HG03060 (cell line): Measurements from ENCODE around the gene NPC2.

ENCODE experiments used
- ATAC-seq: cut with Tn5 transposase; IDR thresholded peaks from one replicate; pipeline ENCODE4 v1.9.1; 2021; ENCODE audit warnings: low read depth, moderate number of reproducible peaks; ENCODE audit not compliant: unreplicated experiment

The NPC2 gene

DNA sequence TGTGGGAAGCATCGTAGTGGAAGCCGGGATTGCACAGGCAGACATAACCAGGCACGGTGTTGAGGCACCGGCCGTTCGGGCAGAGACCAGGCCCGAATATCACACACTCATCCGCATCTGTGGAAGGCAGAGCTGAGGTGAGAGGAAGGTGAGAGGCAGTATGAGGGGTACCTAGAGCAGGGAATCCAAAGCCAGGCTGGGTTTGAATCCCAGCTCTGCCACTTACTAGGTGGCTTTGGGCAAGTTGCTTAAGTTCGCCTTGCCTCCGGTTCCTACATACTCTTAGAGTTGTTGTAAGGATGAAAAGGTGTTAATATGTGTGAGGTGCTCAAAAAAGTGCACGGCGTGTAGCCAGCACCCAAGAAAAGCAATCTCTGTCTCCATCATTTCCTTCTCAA, 10.8 kb upstream of the NPC2 start:
- ATAC-seq, result no peak

DNA sequence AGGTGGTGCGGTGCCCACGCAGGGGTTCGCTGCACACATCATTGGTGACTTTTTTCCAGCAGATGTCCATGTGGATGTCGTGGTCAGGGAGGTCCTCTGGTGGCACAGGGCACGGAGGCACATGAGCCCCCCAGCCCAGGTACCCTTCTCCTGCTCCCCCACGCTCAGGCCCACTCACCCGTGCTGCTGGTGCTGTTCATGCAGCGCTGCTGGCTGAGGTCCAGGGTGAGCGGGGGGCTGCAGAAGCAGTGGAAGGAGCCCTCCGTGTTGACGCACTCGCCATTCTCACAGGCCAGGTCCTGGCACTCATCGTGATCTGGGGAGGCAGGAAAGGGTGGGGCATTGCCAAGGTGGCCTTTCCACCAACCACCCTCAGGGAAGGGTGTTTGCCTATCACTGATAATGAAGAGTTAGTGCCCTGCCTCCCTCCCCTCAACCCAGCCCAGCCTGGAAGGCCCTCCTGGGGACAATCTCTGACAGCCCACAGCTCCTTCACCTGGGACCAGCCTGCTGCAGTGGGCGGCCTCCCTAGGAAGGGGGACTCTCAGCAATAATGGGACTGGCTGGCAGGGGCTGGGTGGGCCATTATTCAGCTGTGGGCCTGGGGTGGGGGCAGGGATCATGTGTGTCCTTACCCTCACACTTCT, 10.3 kb upstream of the NPC2 start:
- no peak for ATAC-seq

DNA sequence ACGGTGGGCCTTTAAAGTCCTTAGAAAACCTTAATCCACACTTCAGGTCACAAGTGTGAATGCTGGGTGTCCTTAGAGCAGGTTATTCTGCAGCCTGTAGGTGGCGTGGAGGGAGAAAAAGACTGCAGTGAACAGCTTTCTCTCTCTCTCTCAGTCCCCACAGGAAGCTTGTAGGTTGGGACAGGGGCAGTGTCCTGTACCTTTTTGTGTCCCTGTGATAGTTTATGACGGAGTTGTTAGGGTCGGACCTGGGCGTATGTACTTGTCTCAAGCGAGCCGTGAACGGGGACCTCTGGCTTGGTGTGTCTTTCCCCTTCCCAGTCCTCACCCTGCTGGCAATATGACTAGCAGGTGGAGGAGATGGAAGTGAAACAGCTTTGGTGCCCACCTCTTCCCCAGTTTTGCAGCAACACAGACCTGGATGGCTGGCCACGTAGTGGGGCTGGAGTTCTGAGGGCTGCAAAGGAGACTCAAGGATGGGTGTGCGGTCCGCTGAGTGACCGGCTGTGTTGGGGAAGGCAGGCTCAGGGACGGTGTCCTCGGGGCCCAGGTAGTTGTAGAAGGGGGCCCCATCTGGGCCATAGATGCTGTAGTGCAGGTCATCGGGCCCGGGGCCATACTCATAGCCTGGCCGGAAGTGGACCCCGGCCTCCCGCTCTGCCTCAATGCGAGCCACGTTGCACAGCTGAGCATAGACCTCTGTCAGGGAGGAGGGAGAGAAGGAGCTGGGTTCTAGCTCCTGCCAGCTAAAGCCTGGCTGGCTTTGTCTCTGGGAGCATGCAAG, 9.3 kb upstream of the NPC2 start:
- no peak for ATAC-seq

DNA sequence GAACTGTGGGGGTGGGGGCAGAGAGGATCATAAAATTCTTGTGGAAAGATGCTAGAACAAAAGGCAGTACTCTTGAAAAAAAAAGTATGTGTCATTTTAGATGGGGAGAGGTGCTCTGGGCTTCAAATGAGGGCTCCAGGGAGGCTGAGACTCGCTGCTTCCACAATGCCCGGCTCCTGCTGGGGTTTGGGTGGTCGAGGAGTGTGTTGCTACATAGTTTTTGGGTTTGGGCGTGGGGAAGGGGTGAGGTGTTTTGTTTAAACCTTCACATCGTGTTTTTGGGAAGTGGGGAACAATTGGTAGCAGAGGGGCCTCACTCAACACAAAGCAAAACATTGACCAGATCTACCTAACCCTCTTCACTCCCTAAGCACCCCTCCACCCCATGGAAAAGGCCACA, 8.6 kb upstream of the NPC2 start:
- ATAC-seq, result no peak

DNA sequence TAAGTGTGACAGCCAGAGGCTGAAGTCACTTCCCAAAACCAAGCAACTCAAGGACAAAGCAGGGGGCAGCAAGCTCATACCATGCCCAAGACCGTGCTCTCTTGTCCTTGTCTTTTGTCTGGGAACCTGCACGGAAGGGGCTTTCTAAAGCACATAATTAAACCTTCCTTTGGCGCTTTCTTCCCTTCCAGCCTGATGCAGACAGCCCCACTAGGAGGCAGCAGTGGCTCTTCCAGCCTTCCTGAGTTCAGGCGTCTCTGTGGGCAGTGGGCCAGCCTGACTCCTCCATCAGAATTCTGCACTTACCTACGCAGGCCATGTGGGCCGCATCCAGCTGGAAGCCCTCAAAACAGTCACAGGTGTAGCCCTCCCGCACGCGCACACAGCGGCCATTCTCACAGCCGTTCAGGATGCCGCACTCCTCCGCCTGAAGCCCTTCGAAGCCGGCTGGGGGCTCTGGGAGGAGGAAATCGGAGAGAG, 8.1 kb upstream of the NPC2 start:
- no peak for ATAC-seq

DNA sequence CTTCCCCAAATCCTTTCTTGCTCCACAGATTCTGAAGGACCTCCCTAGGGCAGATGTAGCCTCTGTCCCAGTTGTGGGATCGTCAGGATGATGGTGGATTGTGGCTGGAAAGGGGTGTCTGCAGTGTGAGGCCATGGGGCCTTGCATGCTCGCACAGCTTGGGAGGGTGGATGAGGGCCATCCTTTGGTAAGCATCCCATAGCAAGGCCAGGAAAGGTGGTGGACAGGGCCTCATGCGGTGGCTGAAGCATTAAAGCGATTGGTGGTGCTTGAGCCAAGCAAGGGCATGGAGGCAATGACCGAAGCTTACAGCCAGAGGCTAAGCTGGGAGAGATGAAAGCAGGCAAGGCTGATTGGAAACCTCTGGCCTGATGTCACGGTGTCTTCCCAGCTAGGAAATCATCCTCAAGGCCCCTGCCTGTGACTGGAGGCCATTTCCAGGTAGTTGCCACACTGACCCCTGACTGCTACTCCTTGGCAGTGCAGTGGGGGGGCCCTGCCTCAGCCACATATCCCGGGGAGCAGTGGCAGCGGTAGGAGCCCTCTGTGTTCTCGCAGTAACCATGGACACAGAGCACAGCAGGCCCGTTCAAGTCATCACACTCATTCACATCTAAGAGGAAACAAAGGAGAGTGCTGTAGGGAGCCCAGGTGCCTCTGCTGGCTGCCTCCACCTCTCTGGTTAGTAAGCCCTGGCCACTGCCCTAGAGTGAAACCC, 7.5 kb upstream of the NPC2 start:
- ATAC-seq, result no peak

DNA sequence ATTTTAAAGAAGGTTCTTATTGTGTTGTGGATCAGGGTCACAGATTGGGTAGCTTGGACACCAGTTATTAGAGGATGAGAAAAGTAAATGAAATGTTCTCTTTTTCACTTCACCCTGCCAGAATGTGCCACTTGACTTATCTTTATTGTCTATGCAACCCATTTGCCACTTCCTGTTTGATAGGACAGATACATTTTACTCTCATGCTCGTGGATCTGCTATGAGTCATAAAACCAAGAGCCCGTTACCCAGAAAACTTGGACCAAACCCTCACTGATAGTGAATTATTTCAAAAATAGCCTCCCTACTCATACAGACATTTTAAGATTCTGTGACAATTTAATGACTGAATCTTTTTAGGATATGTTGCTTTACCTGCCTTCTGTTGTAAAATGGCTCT, 2.3 kb upstream of the NPC2 start:
- ATAC-seq, result no peak

DNA sequence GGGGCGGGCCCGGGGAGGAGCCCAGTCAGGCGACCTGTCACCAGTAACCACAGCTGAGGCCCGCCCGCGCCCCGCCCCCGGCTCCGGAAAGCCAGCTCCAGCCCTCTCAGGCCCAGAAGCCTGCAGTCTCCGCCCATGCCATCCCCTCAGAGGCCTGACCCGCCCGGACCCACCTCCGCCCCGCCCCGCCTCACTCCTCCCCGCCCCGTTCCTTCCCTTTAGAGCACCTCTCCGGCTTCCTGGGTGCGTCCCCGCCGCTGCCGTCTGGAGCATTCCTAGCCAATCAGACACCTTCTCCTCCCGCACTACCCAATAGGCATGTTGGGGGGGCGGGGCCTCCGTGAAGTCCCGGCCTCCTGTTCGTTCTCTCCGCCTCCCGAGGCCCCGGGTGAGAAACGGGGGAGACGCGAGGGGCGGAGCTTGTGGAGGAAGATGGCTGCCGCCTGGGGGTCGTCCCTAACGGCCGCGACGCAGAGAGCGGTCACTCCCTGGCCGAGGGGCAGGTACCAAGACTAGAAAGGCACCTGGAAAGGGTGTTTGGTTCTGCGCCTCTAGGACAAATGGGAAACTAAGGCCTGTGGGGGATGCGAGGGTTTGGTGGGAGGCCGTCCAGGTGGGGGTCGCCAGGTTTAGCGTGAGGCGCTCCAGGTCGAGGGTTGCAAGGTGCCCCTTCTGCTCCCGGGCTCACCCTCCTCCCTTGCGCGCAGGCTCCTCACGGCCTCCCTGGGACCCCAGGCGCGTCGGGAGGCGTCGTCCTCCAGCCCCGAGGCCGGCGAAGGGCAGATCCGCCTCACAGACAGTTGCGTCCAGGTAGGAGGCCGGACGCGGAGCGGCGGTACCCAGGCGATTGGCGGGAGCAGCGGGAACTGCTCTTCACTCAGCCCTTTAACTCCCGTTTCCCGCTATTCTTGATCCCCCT, 497 bp upstream of the NPC2 start, which contains the start of gene ISCA2:
Gene ISCA2, plus strand, starts transcription at position 423 of the 919 bp plus-strand sequence. Its CDS starts 10 bp downstream, at position 433.
- peak; percentile 82 for ATAC-seq

- no peak for ATAC-seq
These were observed 939 bp downstream of the NPC2 start for GRCh38 chr14:74491956-74492775.

GRCh38 chr14:74490486-74490885, 2.6 kb downstream of the NPC2 start:
- no peak for ATAC-seq

DNA sequence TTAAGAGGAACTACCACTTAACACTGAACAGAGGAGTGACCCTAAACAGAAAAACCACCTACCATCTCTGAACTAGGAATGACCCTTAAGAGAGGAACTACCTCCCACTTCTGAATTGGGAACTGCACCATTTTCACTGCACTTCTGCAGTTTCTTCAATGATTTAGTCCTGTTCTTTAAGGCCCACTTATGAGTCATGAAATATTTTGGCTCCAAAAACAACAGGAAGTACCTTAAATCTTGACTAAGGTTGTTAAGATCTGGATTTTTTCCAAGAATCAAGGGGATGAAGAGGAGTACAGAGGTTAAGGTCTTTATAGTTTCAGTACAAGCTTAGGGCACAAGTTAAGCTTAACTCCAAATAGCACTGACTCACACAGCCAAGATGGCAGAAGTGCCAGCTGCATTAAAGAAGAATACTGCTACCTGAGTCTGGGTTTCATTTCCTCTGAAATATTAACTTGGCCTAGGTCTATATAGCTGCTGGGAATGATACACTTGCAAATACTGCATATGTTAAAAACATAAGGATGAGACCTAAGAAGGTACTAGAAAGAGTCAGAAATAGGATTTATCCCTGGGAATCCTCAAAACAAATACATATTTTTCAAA, 4.2 kb downstream of the NPC2 start:
- no peak for ATAC-seq

DNA sequence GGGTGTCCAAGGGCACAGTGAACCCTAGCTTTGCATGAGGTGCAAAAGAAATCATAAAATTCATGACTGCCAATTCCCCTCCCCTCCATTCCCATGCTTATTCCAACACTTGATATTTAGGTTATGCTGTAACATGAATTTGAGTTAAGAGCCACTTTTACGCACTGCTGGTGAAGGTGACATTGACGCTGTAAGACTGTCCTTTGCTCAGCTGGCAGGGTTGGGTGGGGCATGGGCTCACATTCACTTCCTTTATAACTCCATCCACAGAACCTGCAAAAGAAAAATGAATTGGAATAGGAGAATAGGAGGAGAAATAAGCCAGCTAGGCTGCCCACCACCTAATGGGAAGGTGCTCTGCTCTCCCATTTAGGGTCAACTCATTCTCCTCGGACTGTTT, 6.9 kb downstream of the NPC2 start:
- ATAC-seq, result no peak

GRCh38 chr14:74483321-74483720, 9.8 kb downstream of the NPC2 start:
- ATAC-seq, result no peak

GRCh38 chr14:74482571-74482970, 10.5 kb downstream of the NPC2 start:
- ATAC-seq, result no peak

DNA sequence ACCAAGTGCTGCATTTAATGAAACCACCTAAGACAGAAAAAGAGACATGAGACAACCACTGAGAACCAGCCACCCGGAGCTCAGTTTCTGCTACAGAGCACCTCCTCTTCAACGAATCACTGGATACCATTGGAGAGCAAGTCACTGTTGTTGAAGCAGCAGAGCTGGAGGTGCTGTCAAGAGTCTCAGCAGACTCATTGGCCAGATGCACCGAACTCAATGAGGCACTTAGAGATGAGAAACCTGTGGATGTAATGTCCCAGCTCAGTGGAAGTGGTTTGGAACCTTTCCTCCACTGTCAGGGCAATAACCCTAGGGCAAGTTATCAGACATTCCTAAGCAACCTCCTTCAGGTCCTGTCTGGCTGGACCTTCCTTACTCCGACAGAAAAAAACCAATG, 13.1 kb downstream of the NPC2 start:
- no peak for ATAC-seq

- no peak for ATAC-seq
These were observed 14.0 kb downstream of the NPC2 start for GRCh38 chr14:74478996-74479635.

DNA sequence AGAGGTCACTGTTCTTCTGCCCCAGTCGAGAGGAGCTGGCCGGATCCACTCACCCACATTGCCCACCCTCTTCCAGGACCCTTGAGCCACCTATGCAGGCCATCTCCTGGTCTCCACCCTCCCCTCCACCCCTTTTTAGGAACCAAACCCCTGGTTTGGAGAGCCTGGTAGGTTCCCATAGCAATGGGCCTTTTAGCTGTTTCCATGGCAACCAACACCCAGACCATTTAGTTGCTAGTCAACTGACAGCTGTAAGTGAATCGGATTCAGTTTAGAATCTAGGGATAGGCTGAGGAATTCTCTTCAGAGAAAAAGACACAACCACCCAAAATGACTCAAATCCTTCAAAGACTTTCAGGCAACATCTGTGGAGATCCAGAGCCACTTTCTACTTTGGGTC, 16.5 kb downstream of the NPC2 start:
- ATAC-seq, result no peak

GRCh38 chr14:74476107-74476506, 17.0 kb downstream of the NPC2 start:
- ATAC-seq, result no peak

- ATAC-seq, result no peak
These were observed 17.4 kb downstream of the NPC2 start for GRCh38 chr14:74475678-74476077.
